ENCODE measurements around the gene MAP4K4. TPM values are rescaled to one million over a fixed set of nuclear protein-coding genes. Genes with fewer than 3 reads are reported as not detected.

MAP4K4 gene
- polyA plus RNA-seq, 1 donor (not counting 4 experiments of a cell fraction or from before 2014, with no cell fraction given) = 84.1 TPM

GRCh38 chr2:101692041-101692440 lies 5.5 kb upstream of the MAP4K4 start:
- FAIRE-seq (no peak), DNase-seq (ENCODE audit: low read depth, low spot score) (no peak)
- dilution Hi-C loops (cut with MboI; ENCODE audit: extremely low pct_ligation_motif_present, low sequenced_read_pairs) = no loop called here
- H3K9me1 ChIP-seq (ENCODE audit: control insufficient read depth, extremely low read depth, insufficient read depth, low read length) = no peaks in the 10 kb centered on the region
- no peaks in the 10 kb centered on the region for H4K20me1 ChIP-seq (ENCODE audit: control insufficient read depth, extremely low read depth, insufficient read depth, low read length)
- no peak overlapping the region for H3K4me2 ChIP-seq (ENCODE audit: control insufficient read depth, extremely low read depth, insufficient read depth, low read depth, low read length)
- H2AFZ ChIP-seq (ENCODE audit: control insufficient read depth, low read length) = no peak overlapping the region
- no peaks in the 10 kb centered on the region for H3K27me3 ChIP-seq (ENCODE audit: control insufficient read depth, extremely low read depth, insufficient read depth, low read length)
- H3K27ac ChIP-seq (ENCODE audit: control insufficient read depth, insufficient read depth, low read length) = no peak overlapping the region
- H3K4me3 ChIP-seq (ENCODE audit: control insufficient read depth in 2 of 3, extremely low read depth in 1 of 3, insufficient read depth in 2 of 3, low read depth in 1 of 3, low read length in 3 of 3) = no peak overlapping the region
- H3K79me2 ChIP-seq (ENCODE audit: control insufficient read depth, insufficient read depth, low read length) = no peaks in the 10 kb centered on the region
- no peaks in the 10 kb centered on the region for H3K36me3 ChIP-seq (ENCODE audit: control insufficient read depth in 2 of 2, extremely low read depth in 1 of 2, insufficient read depth in 2 of 2, low read length in 2 of 2)
- no peak overlapping the region for H3K9ac ChIP-seq (ENCODE audit: control insufficient read depth, extremely low read depth, insufficient read depth, low read length)
- H3K9me3 ChIP-seq (ENCODE audit: control insufficient read depth, low read depth, low read length) = no peaks in the 10 kb centered on the region
- peaks cover 8% of the 10 kb centered on the region for H3K4me1 ChIP-seq (ENCODE audit: control insufficient read depth, extremely low read depth, insufficient read depth, low read length)
- TF ChIP-seq CTCF (optimal IDR thresholded peaks at IDR 0.05 in 1 of 3, IDR thresholded peaks at IDR 0.05 in 1 of 3, conservative IDR thresholded peaks at IDR 0.05 in 1 of 3; ENCODE audit: extremely low read depth in 1 of 3, insufficient read depth in 2 of 3, low read length in 3 of 3) (no peak), EZH2 (IDR thresholded peaks at IDR 0.05; ENCODE audit: low read length) (no peak)

- Histone ChIP-seq H3K4me1 (ENCODE audit: control insufficient read depth, extremely low read depth, insufficient read depth, low read length) (peaks cover 8% of the 10 kb centered on the region), H3K9me3 (ENCODE audit: control insufficient read depth, low read depth, low read length) (no peaks in the 10 kb centered on the region), H3K4me2 (ENCODE audit: control insufficient read depth, extremely low read depth, insufficient read depth, low read depth, low read length) (no peak overlapping the region), H3K27ac (ENCODE audit: control insufficient read depth, insufficient read depth, low read length) (no peak overlapping the region), H3K9me1 (ENCODE audit: control insufficient read depth, extremely low read depth, insufficient read depth, low read length) (no peaks in the 10 kb centered on the region), H3K79me2 (ENCODE audit: control insufficient read depth, insufficient read depth, low read length) (no peaks in the 10 kb centered on the region), H4K20me1 (ENCODE audit: control insufficient read depth, extremely low read depth, insufficient read depth, low read length) (no peaks in the 10 kb centered on the region), H3K9ac (ENCODE audit: control insufficient read depth, extremely low read depth, insufficient read depth, low read length) (no peak overlapping the region), H3K4me3 (ENCODE audit: control insufficient read depth in 2 of 3, extremely low read depth in 1 of 3, insufficient read depth in 2 of 3, low read depth in 1 of 3, low read length in 3 of 3) (no peak overlapping the region), H2AFZ (ENCODE audit: control insufficient read depth, low read length) (no peak overlapping the region), H3K27me3 (ENCODE audit: control insufficient read depth, extremely low read depth, insufficient read depth, low read length) (no peaks in the 10 kb centered on the region), H3K36me3 (ENCODE audit: control insufficient read depth in 2 of 2, extremely low read depth in 1 of 2, insufficient read depth in 2 of 2, low read length in 2 of 2) (no peaks in the 10 kb centered on the region)
- dilution Hi-C loops (cut with MboI; ENCODE audit: extremely low pct_ligation_motif_present, low sequenced_read_pairs) = no loop called here
- TF ChIP-seq CTCF (optimal IDR thresholded peaks at IDR 0.05 in 1 of 3, IDR thresholded peaks at IDR 0.05 in 1 of 3, conservative IDR thresholded peaks at IDR 0.05 in 1 of 3; ENCODE audit: extremely low read depth in 1 of 3, insufficient read depth in 2 of 3, low read length in 3 of 3) (no peak), EZH2 (IDR thresholded peaks at IDR 0.05; ENCODE audit: low read length) (no peak)
- DNase-seq (ENCODE audit: low read depth, low spot score) (no peak), FAIRE-seq (no peak)
Observed at GRCh38 chr2:101692766-101693165, 4.7 kb upstream of the MAP4K4 start.
